HG03196 (cell line): ENCODE results near the gene EPHB3.

ENCODE experiments used
- ATAC-seq: cut with Tn5 transposase; IDR thresholded peaks from one replicate; pipeline ENCODE4 v1.9.1; 2021; ENCODE audit not compliant: unreplicated experiment

The EPHB3 gene

DNA sequence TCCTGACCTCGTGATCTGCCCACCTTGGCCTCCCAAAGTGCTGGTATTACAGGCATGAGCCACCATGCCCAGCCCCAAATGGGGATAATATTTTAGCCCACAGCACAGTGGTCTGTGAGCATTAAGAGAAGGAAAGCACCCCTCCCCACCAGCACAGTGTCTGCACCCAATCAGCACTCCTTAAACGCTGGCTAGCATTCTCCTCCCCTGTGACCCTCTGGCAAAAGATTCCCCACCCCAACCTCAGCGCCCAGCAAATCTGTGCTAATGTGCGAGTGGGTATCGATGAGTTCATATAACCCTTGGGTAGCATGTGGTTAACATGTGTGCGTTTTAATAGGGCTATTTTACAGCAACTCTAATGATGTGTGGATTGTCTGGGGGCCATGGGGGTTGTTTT, 18.3 kb upstream of the EPHB3 start:
- ATAC-seq, result no peak

DNA sequence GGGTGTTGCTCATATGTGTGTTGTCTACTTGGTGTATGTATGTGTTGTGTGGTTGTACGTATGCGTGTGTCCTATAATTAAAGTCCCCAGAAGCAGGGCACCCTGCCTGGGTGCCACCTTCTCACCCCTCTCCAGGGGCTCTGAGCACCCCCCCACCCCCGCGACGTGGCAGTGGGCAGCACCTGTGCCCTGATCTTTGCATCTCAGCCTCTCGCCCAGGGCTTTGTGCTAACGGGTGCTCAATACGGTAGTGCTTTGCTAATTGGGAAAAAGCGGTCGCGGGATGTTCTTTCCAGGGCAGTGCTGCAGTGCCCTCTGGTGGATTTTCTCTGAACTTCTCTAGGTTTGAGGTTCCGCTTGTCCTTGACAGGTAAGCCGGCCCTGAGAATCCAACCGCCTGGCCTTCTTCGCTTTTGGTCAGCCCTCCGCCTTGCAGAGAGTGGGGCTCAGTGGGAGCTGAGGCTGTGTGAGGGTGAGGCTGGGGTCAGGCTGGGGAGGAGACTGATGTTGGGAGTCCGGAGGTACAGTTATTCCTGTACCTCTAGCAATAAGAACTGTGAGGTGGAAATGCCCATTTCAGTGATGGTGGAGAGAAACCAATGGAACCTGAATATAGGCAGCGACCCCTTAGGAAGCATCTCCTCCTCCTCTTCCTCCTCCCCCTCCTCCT, 17.6 kb upstream of the EPHB3 start:
- no peak for ATAC-seq

DNA sequence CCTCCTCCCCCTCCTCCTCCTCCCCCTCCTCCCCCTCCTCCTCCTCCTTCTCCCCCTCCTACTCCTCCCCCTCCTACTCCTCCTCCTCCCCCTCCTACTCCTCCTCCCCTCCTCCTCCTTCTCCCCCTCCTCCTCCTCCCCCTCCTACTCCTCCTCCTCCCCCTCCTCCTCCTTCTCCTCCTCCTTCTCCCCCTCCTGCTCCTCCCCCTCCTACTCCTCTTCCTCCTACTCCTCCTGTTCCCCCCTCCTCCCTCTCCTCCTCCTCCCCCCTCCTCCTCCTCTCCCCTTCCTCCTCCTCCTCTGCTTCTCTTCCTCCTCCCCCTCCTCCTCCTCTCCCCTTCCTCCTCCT, 17.1 kb upstream of the EPHB3 start:
- no peak for ATAC-seq

DNA sequence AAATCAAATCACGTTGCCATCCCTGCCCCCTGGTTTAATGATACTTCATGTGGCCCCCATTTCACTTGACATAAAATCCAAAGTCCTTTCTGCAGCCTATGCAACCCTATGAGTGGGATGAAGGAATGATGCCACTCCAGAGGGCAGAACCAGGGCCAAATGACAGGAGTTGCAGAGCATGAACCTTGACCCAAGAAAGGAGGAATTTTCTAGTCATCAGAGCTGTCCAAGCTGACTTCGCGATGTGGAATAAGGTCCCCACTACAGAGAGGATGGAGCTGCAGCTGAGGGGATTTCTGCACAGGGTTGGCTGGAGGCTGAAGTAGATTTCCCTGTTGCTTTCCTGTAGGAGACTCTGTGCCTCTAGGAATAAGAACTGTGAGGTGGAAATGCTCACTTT, 15.8 kb upstream of the EPHB3 start:
- no peak for ATAC-seq

DNA sequence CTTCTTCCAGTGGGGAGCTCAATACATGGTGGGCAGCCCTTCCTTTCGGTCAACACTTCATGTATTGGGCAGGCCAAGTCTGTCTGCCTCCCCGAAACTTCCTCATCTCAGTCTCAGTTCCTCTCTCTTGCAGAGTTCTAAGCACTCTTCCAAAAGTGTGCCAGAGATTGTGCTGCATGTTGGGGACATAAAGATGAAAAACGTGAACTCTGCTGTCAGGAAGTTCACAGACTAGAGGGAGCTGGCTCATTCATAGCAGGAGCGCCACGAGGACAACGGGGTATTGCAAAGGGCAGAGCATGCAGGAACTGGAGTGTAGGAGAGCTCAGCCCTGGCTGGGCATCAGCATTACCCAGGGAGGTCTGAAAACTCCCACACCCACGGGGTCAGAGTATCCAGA, 15.3 kb upstream of the EPHB3 start:
- no peak for ATAC-seq

DNA sequence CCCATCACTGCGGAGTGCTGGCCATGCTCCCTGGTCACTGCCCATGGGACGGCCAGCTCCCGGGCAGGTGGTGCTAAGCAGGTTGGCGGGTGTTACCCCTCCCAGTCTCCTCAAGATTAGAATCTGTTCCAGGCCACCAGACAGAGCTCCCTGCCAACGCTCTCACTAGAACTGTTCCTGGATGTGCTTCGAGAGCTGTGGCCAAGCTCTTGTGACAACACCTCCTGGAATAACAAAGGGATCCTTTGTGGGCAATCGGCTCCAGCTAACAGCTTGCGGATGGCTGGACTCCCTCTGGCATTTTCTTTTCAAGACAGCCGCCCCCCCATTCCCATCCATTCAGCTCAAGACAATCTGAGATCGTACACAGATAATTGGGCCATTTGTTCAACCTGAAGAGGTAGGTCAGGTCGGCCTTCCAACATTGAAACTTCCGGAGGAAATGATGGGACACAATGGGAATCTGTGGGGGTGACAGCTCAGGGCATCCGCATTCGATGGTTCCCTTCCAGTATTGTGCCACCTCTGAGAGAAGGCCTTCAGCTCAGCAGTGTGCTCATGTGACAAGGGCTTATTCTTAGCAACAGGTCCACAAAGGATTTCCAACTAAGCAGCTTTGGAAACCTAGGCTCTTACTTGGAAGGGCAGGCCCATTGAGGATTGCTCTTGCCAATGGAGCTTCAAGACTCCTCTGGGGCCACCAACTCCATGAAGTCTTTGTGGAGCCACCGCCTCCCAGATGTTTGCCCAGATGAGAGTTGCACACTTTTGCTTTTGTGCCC, 11.6 kb upstream of the EPHB3 start:
- no peak for ATAC-seq

DNA sequence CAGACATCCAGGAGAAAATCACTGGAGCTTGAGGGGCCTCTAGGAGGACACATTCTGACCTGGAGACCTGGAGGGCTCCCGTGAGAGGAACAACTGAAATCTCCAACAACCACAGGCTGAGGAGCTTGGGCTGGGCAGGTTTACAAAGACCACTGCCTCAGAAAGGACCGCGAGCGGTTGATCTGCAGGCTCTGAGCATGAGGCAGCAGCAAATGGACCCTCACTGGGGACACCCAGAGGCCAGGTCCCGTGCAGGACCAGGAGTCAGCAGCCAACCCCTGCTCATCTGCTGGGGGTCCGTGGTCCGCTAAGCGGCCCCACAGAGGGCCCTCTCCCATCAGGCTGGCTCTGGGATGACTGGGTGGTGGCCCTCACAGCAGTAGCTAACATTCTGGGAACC, 10.5 kb upstream of the EPHB3 start:
- no peak for ATAC-seq

DNA sequence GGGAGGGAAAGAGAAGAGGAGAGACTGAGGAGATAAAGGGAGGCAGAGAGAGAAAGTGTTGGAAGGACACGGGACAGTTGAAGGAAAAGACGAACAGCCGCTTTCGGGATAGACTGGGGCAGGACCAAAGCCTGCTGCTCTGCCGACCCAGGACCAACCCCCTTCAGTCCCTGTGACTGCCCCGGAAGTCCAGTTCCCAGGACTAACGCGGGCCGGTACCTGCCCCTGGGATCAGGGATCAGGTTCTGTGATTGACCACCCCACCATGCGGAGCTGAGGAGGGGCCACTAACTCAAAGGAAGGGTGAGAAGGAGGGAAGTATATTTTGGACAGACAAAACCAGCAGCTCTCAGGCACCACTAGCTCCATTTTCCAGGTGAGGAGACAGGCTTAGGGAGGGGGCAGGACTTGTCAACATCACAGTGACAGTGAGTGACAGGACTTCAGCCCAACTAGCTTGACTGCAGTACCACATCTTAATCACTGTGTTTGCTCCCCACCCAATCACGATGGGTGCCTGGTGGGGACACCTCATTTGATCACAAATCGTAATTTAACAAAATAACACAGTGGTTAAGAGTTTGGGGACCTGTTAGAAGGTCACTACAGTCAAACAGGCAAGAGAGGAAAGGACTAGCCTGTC, 9.8 kb upstream of the EPHB3 start:
- no peak for ATAC-seq

DNA sequence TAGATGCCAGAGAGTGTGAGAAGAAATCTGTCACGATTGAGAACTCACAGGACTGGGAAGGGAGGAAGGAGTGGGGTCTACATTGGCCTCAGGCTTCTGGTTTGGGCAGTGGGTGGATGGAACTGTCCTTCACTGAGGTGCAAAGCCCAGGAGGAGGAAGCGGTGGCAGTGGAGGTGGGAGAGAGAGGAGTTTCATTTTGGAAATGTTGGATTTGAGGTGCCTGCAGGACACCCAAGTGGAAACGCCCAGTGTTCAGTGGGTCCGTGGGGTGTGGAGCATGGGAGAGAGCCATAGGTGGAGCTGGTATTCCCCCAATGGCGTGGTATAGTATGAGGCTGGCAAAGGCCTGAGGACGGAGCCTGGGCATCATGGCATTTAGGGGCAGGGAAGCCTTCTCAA, 9.3 kb upstream of the EPHB3 start:
- ATAC-seq, result no peak

DNA sequence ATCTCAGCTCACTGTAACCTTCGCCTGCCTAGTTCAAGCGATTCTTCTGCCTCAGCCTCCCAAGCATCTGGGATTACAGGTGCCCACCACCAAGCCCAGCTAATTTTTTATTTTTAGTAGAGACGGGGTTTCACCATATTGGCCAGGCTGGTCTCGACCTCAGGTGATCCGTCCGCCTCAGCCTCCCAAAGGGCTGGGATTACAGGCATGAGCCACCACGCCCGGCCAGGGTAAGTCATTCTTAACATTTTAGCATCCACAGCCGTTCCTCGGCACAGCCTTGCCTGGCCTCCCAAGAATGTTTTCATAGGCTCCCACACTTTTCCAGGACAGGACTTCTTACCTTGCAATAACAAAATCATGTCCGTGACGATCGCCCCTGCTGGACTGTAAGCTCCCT, 8.7 kb upstream of the EPHB3 start:
- ATAC-seq, result no peak

DNA sequence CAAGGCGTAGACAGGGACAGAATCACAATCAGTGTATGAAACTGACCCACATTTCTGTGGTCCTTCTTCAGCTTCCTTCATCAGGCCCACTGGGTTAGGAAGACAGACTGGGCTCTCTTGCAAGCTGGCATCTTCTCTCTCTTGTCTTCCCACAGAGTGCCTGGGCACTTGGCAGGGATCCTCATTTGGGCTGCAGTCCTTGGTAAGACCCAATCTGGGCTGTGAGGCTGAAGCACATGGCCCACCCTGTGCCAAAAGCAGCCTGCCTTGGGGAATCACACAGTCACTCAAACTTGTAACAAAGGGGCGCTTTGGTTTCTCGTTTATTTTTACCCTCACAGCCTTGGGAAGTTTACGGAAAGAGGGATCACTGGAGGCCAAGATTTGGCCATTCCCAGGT, 8.2 kb upstream of the EPHB3 start:
- ATAC-seq, result no peak

DNA sequence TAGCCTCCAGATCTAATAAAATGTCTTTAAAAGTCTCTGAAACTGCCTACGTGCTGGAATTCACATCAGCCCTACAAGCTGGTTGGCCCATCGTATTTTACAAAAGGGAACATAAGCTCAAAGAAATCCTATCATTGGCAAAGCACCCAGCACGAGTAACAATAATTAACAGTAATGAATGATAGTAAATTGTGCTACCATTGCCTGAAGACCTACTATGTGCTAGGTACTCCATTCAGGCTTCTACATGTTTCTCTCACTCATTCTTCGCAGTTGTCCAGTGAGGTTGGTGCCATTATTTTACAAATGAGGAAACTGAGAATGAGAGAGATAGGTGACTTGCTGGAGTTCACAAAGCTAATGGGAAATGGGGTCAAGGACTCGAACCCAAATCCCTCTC, 7.1 kb upstream of the EPHB3 start:
- no peak for ATAC-seq

DNA sequence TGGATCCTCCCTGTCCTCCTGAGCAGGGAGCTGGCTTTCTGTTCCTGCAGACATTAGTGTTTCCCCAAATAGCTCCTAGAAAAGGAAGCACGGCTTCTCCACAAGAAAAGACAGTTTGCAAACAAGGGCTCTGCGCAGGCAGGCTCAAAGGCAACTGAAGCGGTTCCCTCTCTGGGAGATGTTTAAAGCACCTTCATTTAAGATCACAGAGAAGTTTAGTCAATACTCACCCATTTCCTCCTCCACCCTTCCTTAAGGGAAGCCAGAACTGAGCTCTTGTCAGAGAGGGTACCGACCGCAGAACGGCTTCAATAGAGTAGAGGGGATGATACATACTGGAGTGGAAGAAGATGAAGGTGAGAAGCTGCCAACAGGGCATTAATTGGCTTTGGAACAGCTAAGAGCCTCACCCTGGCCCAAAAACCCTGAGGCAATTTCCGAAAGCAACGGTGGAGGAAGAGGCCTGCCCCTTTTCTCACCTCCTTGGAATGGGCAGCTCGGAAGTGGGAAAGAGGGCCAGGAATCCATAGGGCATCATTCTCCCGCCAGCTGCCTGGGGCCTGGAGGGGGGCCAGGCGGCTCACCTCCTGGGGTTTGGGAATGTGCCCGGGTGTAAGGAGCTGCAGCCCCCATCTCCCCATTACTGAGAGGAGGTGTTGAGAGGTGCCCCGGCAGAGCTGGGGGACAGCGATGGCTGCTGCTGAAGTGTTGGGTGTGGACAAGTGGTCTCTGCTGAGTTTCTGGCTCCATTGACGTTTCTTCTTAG, 4.8 kb upstream of the EPHB3 start:
- no peak for ATAC-seq

DNA sequence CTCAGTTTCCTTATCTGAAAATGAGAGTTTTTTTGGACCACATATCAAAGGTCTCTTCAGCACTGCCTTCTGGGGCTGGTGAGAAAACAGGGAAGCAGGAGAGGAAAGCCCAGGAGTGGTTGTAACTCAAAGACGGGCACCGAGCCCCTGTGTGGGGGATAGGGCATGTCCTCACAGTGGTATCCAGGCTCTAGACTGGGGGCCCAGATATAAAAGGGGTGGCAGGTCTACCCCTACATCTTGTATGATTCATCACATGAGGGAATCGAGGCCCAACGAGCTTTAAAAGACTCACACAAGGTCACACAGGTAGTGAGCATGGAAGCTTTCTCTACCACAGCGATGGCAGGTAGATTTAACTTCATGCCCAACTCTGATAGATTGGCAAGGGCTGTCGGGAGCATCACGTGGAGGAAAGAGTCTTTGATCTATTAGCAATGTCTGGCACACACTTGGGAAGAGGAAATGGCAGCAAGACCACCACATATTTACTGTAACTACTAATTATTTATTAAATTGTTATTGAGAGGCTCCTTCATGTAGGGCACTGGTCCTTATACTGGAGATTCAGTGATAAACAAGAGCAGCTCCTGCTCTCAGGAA, 4.1 kb upstream of the EPHB3 start:
- no peak for ATAC-seq

DNA sequence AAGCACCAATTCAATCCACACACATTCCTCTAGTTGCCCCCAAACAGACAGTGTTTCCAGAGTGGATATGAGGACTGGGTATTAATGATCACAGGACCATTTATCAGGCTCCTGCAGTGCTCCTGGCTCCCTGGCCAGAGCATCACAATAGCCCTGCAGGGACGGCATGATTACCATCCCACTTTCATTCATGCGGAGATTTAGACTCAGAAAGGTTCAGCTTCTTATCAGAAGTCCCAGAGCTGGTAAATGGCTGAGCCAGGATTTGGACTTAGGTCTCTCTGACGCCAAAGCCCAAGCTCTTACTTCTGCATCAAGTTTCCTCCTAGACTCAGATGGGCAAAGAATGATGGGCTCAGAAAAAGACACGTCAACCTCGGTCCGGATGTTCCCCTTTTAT, 2.9 kb upstream of the EPHB3 start:
- ATAC-seq, result no peak

DNA sequence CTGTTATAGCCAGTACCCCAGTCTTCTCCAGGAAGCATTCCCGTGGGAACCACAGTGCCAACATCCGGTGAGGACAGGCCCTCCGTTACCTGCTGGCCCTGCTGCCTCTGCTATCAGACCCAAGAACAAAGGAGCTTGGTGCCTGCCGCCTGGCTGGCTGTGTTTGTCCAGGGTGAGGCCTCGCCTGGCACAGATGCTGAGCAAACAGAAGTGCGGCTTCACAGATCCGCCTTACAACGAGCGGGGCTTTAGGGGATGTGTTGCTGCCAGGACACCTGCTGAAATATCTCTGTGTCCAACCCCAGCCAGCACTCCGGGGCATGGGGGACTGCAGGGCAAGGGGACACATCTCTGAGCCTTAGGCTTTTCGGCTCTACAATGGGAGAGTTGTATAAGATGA, 2.2 kb upstream of the EPHB3 start:
- ATAC-seq, result no peak

DNA sequence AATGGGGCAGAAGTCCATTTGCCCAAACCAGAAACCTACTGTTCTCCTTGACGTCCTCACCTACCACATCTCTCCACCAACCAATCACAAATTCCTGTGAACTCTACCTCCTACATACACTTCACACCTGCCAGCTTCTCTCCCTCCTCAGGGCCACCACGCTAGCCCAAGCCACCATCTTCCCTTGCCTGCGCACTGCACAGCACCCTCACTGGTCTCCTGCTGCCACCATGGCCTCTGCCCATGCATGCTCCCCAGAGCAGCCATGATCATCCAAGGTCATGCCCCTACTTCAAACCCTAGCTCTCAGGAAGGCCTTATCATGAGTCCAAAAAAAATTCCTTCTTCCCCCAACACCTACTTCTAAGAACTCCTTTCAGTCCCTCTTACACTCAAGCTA, 1.1 kb upstream of the EPHB3 start:
- no peak for ATAC-seq

DNA sequence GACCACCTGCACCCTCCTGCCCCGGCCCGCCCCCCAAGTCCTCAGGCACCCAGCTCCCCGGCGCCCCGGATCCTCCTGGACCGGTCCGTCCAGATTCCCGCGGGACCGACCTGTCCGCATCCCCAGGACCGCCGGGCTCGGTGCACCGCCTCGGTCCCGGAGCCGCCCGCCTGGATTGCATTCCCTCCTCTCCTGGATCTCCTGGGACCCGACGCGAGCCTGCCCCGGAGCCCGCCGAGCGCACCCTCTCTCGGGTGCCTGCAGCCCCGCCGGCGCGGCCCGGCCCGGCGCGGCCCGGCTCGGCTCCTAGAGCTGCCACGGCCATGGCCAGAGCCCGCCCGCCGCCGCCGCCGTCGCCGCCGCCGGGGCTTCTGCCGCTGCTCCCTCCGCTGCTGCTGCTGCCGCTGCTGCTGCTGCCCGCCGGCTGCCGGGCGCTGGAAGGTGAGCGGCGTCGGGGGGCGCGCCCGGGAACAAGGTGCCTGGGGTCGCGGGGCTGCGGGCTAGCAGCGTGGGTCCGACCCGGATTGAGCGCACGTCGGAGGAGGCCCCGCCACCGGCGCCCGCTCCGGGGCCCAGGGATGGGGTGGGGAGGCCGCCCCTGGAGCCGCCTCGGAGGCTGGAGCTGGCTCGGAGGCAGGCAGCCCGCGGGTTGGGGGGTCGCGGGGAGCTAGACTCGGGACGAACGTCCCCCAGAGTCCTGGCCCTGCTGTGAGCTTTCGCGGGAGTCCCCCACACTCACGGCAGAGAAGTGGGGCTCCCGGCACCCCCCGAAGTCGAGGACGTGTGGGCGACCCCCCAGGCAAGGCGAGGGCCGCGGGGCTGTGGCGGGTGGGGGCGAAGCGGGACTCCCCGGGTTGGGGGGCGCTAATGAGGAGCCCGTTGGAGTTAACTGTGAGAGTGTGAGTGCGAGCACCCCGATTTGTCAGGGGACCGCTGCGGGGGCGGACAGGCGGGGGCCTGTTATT, 610 bp downstream of the EPHB3 start:
- peak; percentile 1 for ATAC-seq

DNA sequence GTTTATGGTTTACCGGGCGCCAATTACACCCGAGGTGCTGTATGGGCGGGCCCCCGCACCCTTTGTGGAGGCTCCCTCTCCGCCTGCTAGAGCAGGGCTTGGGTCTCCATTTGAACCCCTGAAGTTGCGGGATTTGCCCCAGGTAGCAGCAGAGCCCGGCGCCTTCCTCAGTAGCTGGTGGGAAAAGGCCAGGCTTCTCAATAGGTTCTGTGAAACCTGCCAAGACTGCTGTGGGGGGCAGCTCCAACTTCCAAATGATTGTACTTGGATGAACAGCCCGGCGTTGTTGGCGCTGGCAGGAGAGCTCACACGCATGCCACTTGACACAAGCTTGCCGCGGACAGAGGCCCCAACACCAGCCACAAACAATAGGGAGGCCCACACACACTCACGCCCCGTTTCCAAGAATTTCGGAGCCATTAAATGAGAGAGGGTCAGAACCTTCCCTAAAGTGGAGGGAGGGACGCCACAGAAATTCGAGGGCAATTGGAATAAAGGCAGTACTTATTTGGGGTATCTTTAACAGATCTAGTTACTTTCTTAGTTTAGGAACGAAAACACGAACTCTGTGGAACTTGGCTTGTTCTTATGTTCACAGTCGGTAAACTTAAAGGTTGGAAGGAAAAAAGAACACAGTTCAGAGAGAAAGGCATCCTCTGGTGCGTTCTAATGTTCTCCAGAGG, 1.4 kb downstream of the EPHB3 start:
- no peak for ATAC-seq

DNA sequence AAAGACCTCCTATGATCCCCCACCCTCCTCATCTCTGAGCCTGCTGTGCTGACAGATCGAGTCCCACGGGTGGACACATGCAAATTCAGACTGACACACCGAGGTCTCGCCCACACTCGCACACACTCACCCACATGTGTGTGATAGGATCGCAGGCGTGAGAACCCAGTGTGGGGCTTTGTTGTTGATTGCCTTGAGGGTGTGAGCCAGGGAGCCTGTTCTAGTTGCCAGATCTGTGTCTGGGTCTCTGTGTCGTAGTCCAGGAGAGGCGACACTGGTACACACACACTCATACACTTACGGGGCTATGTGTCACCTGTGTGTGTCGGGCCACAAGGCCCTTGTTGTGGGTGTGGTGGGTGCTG, 2.0 kb downstream of the EPHB3 start:
- ATAC-seq, result no peak
